AG20443 (cell line): Measurements from ENCODE around the gene CCDC187.
"Not testable (repeated sequence)": the region's sequence is repeated elsewhere in the genome, so short reads cannot be mapped to it uniquely, and the experiment has no call there.

Source experiments
- DNase-seq: peaks from one replicate; pipeline ENCODE4 v3.0.0; 2012; ENCODE audit warnings: low spot score, mixed read lengths

Gene CCDC187

DNA sequence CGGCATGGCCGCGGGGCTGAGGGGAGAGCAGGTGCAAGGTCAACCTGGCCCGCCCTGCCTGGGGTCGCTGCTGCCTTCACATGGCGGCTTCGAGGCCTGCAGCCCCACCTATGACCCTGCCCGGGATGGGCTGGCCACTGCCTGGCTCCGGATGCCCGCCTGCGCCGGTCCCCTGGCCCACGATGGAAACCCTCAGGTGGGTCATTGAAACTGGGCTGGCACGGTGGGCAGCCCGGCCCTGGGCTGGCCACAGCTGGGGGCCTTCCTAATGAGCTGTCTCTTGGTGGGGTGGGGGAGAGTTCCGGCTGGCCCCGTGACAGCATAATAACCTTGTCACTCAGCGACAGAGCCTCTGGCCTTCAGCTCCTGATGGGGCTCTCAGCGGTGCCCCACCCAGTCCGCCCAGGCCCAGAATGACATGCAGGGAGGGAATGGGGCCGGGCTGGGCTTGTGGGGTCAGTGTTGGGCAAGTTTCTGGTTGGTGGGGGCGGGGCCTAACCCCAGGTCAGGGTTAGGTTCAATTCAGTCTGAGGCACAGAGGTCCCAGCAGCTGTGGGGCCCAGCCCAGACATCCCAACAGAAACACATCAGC lies at the start of gene CCDC187:
Gene CCDC187 (minus strand): TSS at position 270 of the 592 bp plus-strand sequence. CDS start 264 bp downstream, at position 6.
- no peak for DNase-seq

DNA sequence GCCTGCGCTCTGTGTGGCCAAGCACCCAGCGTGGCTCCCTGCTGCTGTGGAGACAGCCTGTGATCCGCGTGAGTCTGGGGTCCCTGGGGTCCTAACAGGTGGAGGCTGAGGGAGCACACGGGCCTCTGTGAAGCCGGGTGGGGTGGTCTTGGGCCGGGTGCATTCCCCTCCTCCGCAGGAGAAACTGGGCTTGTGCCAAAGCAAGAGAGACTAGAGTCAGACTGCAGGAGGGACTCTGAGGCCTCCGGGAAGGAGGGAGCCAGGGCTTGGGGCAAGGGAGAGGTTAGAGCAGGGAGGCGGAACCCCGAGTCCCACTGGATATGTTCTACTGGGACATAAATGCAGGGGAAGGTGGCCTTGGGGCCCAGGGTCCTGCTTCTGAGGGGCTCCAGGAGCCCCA lies 49.2 kb upstream of the CCDC187 start:
- DNase-seq = no peak

DNA sequence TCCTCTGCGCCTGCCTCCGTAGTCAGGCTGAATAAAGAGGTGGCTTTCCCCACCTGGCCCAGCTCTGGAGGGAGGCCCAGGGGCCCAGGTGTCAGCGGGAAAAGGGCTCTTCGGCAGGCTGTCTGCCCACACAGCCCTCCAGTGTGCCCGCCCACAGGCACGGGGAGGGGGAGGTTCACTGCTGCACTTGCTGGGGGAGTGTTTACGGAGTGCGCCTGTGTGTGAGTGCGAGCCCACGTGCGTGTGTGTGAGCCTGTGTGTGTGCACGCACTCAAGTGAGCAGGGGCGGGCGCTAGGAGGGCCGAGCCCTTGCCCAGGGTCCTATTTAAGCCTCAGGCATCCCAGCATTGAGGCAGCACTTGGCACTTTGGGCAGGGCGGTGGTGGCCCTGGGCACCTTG lies 48.8 kb upstream of the CCDC187 start:
- DNase-seq = no peak

DNA sequence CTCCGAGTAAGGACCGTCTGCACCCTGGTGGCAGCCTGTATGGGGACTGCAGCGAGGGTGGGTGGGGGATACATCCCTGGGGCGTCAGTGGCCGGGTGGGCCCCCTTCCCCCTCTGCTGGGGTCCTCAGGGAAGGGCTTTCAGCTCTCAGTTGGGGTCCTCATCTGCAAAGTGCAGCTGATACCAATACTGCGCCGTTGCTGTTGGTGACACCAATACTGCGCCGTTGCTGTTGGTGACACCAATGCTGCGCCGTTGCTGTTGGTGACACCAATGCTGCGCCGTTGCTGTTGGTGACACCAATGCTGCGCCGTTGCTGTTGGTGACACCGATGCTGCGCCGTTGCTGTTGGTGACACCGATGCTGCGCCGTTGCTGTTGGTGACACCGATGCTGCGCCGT lies 48.0 kb upstream of the CCDC187 start:
- DNase-seq = not testable (repeated sequence)

DNA sequence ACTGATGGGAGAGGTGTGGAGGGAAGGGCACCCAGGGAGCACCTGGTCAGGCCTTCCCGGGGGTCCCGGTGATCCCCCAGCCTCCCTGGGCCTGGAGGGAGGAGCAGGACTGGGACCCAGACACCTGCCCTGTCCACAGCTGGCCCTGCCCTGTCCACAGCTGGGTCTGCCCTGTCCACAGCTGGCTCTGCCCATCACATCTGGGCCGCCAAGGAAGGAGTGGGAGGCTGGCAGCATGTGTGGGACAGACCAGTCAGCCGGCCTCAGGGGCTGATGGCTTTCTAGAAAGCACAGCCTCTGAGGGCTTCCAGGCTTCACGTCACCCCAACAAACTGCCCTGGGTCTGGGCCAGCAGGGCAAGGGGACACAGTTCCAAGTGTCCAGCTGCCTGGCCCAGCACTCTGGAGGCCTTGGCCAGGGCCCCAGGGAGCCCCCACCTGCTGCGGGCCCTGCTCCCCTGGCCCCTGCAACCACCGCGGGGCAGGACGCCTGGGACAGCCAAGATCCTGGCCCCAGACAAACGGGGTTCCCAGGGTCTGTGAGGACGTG lies 47.4 kb upstream of the CCDC187 start:
- DNase-seq = no peak

DNA sequence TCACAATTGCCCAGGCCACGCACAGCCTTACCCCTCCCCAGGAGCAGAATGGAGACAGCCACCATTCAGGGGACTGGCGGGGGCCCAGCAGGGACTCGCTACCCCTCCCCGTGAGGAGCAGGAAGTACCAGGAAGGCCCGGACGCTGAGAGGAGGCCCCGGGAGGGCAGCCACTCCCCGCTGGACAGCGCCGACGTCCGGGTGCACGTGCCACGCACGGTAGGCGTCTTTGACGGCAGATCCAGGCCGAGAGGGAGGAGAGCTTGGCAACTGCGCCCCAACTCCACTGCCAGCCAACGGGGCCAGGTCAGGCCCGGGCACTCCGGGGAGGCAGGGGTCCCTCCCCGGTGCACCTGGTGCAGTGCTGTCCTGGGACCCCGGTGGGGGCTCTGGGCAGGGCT lies 45.7 kb upstream of the CCDC187 start:
- no peak for DNase-seq

DNA sequence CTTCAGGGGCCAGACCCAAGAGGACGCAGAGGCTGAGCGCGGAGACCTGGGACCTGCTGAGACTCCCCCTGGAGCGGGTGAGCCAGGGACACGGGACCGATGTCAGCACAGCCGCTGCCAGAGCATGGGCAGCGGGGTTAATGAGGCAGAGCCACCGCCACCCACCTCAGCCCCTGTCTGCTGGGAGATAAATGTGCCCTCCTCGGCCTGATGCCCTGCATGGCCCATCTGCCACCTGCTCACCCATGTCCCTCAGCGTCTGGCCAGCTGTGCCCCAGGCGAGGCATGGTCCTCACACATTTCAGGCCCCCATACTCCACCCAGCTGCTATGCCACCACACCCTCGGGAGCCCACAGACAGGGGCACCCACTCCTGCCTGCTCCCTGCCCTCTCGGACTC lies 44.8 kb upstream of the CCDC187 start:
- DNase-seq = no peak

DNA sequence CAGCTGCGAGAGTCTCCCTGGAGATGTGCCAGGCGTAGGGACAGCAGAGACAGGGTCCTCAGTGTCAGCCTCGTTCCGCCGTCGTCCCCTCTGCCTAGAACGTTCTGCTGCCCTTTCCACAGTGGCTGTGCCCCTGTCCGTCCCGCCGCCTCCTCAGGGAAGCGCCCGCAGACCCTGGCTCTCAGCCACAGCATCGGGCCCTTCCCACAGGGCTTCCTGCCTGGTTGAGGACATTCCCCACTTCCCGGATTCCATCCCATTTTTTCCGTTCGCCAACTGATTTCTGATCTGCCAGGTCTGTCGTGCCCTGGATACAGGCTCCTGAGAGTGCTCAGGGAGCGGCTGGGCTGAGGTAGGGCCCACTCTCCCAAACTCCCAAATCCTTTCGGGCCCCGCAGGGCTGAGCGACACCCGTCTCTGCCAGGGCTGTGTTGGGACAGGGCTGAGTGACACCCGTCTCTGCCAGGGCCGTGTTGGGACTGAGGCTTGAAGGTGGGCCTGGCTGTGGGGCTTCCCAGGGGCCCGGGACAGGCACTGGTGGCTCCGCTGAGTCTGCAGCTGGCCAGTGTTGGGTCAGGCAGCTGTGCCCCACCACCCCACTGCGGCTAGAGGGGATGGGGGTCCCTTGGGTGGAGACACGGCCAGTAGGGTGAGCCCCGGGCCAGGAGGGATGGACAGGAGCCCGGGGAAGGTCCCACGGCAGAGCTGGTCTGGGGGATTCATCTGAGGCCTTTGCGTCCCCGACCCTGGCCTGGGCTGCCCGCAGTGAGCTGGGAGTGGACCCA lies 43.8 kb upstream of the CCDC187 start:
- DNase-seq = peak; percentile 34

DNA sequence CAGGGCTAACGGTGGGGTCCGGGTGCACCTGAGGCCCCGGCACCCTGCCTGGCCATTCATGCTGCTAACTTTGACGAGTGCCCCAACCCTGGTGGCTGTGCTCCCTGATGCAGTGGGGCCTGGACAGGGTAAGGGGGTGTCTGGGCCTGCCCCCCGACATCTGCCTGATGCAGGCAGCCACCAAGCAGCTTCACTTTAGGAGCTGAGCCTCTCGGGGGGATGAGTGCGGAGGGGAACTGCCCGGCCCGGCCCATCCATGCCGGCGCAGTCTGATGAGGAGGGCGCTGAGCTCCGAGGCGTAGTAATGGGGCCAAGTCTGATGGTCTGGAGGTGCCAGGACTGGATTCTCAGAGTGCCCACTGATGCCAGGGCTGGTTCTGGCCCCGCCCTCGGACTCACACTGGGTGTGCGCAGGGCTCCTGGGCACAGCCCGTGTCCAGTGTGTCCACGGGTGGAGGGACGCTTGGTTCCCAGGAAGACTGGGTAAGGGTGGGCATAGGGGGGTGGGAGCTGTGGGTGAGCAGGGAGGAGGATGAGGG lies 43.1 kb upstream of the CCDC187 start:
- DNase-seq = no peak

DNA sequence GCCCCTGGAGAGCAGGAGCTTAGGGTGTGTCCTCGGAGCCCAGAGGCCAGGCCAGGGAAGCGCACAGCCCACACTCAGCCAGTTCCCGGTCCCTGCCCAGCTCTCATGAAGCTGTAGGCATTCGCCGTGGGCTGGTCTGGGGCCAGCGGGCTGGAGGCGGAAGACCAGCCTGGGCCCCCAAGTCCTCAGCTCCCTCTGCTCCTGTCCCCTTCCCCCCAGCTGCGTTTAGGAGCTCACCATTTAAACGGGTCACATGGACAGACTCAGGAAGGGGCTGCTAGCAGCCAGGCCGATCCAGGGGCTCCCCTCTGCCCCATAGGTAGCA lies 42.2 kb upstream of the CCDC187 start:
- no peak for DNase-seq

DNA sequence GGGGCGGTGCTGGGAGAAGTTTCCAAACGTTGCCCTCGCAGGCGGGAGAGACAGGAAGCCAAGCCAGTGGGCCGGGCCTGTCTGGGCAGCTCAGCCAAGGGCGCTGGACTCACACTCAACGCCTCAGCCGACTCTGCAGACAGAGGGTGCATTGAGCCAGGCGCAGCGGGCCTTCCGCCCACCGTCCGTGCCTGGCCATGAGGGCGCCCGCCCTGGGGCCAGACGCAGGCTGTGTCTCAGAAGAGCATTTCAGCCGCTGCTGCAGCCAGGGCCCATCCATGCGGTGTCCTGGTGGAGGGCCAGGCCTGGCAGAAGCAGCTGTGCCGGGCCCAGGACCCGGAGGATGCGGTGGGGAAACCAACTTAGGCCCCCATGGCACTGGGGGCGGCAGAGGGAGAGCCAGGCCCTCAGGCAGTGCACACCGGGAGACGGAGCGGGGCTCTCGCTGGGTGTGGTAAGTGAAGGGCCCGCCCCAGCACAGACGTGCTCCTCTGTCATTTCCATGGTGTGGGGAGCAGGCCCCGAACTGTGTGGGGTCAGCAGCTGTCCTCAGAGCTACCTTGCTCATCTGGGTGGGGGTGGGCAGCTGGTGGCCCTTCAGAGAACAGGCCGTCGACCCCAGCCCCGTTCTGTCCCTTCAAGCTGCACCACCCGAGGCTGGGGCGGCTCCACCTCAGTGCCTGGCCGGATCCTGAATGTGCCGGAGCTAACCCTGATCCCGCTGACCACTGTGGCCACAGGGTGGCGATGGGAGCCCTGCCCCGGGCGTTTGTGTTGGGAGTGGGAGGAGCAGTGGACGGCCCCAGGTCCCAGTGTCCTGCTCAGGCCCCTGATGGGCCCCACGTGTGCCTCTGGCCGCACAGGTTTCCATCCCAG lies 41.6 kb upstream of the CCDC187 start:
- DNase-seq = peak; percentile 81

DNA sequence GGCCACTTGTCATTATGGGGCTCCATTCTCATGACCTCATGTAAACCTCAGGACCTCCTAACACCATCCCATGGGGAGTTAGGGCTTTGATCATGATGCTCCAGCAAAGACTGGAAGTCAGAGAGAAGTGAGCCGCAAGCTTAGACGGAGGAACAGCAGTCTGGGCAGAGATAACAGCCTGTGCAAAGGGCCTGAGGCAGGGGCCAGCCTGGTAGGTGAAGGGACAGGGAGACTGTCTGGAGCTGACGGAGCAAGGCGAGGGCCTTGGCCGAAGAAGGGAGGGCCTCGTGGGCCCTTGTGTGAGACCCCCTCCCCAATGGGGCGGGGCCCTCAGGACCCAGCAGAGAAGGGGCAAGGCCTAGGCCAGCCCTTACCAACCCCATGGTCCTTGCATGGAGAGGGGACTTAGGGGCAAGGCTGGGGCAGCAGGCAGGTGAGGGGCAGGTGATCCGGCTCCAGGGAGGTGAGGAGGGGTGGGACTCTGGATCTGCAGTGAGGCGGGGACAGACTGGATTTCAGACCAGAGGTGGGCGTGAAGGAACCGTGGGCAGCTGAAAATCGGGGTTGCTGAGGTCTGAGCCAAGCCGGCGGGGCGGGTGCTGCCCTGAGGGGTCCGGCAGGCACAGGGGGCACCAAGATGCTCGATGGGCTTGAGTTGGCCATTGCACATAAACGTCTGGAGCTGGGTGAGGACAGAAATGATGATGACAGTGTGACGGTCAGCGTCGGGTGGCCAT lies 40.8 kb upstream of the CCDC187 start:
- no peak for DNase-seq

DNA sequence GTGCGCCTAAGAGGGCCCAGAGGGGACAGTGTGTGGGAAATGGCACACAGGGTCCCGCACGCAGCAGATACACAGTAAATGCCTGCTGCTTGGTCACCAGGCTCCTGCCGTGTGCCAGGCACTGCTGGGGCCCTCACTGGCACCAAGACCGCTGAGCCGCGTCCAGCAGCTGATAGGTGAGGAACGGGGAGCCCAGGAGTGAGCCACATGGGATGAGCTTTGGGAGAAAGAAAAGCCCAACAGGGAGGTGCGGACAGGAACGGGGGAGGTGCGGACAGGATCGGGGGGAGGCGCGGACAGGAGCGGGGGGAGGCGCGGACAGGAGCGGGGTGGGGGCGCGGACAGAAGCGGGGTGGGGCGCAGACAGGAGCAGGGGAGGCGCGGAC lies 40.0 kb upstream of the CCDC187 start:
- no peak for DNase-seq

DNA sequence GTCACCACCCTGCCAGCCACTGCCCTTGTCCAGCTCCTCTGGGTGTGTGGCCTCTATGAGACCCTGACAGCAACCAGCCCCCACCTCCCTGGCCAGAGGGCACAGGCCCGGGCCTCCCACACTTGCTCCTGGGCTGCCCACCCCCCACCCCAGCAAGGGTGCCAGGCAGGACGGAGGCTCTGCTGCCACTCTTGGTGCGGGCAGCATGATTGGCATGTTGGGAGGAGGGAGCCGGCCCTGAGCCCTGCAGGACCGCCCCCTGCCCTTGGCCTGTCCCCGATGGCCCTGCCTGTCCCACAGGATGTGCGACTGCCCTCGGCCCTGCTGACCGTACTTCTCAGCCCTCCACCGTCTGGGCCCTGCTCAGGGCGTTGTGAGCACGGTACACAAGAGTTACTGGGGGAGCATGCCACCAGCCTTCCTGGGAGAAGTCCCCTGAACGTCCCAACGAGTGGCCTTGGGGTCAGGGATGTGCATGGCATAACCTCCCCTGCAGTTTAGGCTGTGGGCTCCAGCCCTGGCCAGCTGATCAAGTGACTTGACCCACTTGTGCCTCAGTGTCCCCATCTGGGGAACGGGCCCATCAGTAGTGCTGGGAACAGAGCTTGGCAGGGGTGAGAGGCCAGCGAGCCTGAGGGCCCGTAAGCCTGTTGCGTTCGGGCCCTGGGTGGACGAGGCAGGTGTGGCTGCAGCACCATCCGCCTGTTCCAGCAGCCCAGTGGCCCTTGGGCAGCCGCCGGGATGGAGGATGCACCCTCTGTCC lies 39.4 kb upstream of the CCDC187 start:
- no peak for DNase-seq

DNA sequence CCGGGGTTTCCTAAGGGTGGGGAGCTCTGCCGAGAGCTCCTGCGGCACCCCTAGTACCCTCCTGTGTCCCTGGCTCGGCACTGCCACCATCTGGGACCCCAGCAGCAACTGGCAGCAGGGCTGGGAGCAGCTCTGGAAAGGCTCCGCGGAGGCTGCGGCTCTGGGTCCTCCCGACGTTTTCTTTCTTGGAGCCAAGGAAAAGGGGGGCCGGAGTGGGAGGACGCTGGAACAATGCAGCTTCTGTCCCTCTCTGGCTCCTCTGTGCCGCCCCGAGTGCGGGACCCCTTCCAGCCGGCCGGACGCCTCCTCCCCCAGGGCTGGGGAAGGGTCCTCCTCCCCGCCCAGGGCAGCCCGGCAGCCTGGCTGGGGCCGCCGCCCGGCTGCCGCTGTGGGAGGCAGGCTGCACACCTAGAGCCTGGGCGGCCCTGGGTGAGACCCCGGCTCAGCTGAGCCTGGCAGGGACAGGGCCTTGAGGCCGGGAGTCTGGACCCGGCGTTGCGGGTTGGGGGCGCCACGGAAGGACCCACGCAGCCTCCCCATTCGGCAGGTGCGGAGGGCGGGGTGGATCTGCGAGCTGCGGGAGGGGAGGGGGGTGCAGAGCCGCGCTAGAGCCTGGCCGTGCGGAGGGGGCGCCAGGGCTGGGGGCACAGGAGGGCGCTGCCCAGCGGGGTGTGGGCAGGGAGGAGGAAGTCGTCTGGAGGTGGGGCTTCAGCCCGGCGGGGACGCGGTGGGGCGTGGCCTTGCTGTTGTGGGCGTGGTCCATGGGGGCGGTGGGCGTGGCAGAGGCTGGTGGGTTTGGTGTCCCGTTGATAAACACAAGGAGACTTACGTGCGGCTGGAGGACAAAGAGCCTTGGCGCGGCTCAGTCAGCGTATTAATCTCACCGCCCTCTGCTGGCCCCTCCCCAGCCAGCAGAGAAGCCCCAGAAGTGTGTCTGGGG lies 38.6 kb upstream of the CCDC187 start:
- peak; percentile 82 for DNase-seq

DNA sequence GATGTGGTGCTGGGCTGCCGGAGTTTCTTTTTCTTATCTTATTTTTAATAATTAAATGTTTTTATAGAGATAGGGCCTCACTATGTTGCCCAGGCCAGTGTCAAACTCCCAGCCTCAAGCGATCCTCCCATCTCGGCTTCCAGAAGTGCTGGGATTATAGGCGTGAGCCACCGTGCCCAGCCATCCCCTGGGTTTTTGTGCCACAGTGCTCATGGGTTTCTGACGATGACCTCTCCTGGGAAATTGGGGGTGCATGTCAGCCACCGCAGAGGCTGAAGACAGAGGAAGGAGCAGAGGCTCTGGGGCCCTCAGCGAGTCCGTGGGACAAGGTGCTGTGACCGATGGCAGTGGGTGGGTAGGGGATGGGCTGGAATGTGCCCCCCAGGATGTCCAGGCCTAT lies 37.9 kb upstream of the CCDC187 start:
- DNase-seq = no peak

DNA sequence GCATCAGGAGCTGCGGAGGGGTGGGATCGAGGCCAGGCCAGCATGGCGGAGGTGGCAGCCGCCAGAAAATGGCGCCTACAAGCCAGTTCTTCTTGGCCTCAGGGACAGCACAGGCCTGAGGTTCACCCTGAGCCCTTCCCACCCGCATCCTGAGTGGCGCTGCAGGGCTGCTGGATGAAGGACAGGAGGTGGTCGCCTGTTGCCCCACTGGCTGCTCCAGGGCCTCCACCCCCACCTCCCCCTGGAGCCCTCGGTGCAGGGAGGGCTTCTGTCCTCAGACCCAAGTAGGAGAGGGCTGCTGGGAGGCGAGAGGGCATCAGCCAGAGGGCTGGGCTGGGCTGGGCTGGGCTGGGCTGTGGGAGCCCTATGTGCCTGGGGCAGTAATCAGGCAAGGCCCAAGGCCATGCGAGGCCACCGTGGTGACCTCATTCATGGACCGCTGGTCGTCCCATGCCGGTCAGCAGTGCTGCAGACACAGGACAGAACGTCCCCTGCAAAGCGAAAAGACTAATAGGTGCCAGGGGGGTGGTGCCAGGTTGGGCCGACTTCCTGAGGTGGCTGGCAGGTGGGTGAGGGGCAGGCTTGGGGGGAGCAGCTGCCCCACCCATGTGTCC lies 37.3 kb upstream of the CCDC187 start:
- no peak for DNase-seq

DNA sequence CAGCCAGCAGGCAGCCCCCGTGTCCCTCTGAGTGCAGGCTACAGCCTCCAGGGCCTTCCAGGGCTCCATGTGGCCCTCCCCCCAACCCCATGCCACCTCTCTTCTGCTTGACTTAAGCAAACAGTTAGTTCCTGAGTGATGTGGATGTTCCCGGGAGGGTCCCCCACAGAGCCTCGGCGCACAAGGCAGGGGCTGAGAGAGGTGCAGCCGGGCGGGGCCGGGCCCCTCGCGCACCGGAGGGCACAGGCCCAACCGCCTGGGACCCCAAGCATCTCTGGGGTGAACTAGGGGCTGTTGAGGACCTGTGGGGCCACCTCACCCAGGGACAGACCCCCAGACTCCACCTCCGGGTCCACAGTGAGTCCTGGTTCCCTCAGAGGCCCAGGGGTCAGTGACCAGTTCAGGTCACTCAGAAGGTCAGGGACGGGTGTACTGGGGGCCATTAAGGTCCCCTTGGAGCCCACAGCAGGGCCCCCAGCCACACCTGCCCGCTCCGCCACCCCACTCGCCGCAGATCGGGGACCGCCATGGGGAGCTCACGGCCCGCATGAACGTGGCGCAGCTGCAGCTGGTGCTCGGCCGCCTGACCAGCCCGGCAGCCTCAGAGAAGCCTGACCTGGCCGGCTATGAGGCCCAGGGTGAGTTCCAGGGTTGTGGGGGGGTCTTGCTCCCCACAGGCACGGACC lies 36.6 kb upstream of the CCDC187 start:
- DNase-seq = no peak

DNA sequence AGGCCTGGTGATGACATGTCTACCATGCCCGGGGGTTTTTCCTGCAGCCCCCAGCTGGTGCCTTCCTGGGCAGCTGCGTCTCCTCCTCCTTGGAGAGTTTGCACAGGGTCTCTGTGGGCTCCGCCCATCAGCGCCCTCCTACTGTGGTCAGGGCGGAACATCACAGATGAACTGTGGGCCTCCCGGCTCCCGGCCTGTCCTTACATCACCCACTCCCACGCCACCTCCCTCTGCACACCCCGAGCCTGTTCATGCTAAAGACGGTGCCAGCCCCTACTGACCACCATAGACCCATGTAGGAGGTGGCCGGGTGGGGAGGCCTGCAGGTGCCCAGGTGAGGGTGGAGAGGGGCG lies 36.0 kb upstream of the CCDC187 start:
- DNase-seq = no peak
